Uterus (tissue), 2 donors: ENCODE measurements around the gene CDC37.

Experiments
- POLR2A ChIP-seq, 2 donors: fragments of 450-650 bp; IDR thresholded peaks; one replicate each; pipeline ENCODE4 v1.6.1; 2016; ENCODE audit warnings: antibody characterized with exemption in 2 of 2, mild to moderate bottlenecking in 1 of 2, moderate library complexity in 1 of 2
- TF ChIP-seq, protein P1 (sequence below), 4 experiments: fragments of 200-600 bp in 2 of 4; fragments of 450-650 bp in 2 of 4; sonication (generic) in 2 of 4; IDR thresholded peaks; one replicate each; pipeline ENCODE4 v1.5.1; 2016 to 2019; ENCODE audit warnings: antibody characterized with exemption in 4 of 4, mild to moderate bottlenecking in 2 of 4, moderate library complexity in 1 of 4

DNA sequence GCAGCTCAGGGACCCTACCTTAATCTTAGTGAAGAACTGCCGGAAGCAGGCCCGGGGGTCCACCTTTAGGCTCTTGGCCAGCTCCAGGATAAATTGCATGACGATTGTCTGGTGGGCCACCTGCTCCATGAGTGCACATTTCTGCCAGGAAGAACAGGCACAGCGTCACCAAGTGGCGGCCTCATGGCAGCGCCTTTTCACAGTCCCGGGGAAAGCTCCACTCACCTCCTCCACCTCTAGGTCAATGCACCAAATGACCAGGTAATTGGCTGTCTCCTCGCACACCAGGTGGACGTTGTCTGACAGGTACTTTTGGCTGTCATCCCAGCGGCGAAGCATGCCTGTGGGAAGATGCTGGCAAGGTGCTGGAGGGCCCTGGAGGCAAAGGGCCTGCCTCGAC, 8.3 kb downstream of the CDC37 start:
- TF ChIP-seq, protein P1, sequence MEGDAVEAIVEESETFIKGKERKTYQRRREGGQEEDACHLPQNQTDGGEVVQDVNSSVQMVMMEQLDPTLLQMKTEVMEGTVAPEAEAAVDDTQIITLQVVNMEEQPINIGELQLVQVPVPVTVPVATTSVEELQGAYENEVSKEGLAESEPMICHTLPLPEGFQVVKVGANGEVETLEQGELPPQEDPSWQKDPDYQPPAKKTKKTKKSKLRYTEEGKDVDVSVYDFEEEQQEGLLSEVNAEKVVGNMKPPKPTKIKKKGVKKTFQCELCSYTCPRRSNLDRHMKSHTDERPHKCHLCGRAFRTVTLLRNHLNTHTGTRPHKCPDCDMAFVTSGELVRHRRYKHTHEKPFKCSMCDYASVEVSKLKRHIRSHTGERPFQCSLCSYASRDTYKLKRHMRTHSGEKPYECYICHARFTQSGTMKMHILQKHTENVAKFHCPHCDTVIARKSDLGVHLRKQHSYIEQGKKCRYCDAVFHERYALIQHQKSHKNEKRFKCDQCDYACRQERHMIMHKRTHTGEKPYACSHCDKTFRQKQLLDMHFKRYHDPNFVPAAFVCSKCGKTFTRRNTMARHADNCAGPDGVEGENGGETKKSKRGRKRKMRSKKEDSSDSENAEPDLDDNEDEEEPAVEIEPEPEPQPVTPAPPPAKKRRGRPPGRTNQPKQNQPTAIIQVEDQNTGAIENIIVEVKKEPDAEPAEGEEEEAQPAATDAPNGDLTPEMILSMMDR (IDR thresholded peaks at IDR 0.05) = no peak
- TF ChIP-seq POLR2A (IDR thresholded peaks at IDR 0.05) = no peak
